HepG2 (cell line): ENCODE data around the gene PRR14. TPM values are rescaled to one million over a fixed set of nuclear protein-coding genes. Genes with fewer than 3 reads are reported as not detected.
A peak's percentile ranks its signal among the peaks of the same experiment; 100 is the strongest.

Source experiments
- AHDC1 ChIP-seq: sonication (generic); formaldehyde crosslinking; IDR thresholded peaks from 2 replicates; pipeline ENCODE4 v1.5.1; 2020; ENCODE audit warnings: mild to moderate bottlenecking, missing genetic modification reagents, borderline replicate concordance
- HMGXB4 ChIP-seq, 2 experiments: sonication (generic) in 1 of 2; formaldehyde crosslinking in 1 of 2; IDR thresholded peaks; 2 replicates each; pipeline versions ENCODE4 v1.4.0 to v1.6.1; 2018 to 2020; ENCODE audit warnings: missing genetic modification reagents in 2 of 2, borderline replicate concordance in 1 of 2, low read depth in 1 of 2, mild to moderate bottlenecking in 1 of 2, missing biosample characterization in 1 of 2
- NR2F6 ChIP-seq, 2 experiments: IDR thresholded peaks; 2 replicates each; pipeline ENCODE4 v1.6.1; 2016; ENCODE audit warnings: antibody characterized with exemption in 1 of 2, mild to moderate bottlenecking in 1 of 2
- PAXIP1 ChIP-seq: sonication (generic); formaldehyde crosslinking; conservative IDR thresholded peaks from 2 replicates; pipeline ENCODE4 v1.4.0; 2020; ENCODE audit warnings: mild to moderate bottlenecking, missing genetic modification reagents, moderate library complexity
- SIN3B ChIP-seq: fragments of 150-350 bp; IDR thresholded peaks from 2 replicates; pipeline ENCODE4 v1.6.1; 2014; ENCODE audit warnings: low read length
- TARDBP ChIP-seq: sonication (generic); formaldehyde crosslinking; IDR thresholded peaks from 2 replicates; pipeline ENCODE4 v1.8.0; 2022; ENCODE audit warnings: mild to moderate bottlenecking, missing genetic modification reagents
- ZBTB7B ChIP-seq: sonication (generic); formaldehyde crosslinking; IDR thresholded peaks from 2 replicates; pipeline ENCODE4 v1.4.0; 2020; ENCODE audit warnings: missing genetic modification reagents
- ZNF234 ChIP-seq: sonication (generic); formaldehyde crosslinking; conservative IDR thresholded peaks from 2 replicates; pipeline ENCODE4 v1.5.1; 2020; ENCODE audit warnings: mild to moderate bottlenecking, missing genetic modification reagents
- ZNF274 ChIP-seq: sonication (generic); formaldehyde crosslinking; IDR thresholded peaks from 2 replicates; pipeline ENCODE4 v1.5.1; 2020; ENCODE audit warnings: mild to moderate bottlenecking, missing genetic modification reagents
- ZNF546 ChIP-seq: sonication (generic); formaldehyde crosslinking; conservative IDR thresholded peaks from 2 replicates; pipeline ENCODE4 v1.8.1; 2023; ENCODE audit warnings: mild to moderate bottlenecking, missing genetic modification reagents
- ZNF652 ChIP-seq: IDR thresholded peaks from 2 replicates; pipeline ENCODE4 v1.6.1; 2016; ENCODE audit warnings: low read depth, borderline replicate concordance
- ZUFSP ChIP-seq: sonication (generic); formaldehyde crosslinking; IDR thresholded peaks from 2 replicates; pipeline ENCODE4 v1.9.0; 2021; ENCODE audit warnings: missing genetic modification reagents, mild to moderate bottlenecking, borderline replicate concordance
- polyA plus RNA-seq, 8 experiments: library from polyadenylated mRNA; depleted of rRNA in 3 of 8; stranded (reverse) in 7 of 8; unstranded in 1 of 8; fragments of >200 nt; fragmentation: Illumina TruSeq in 4 of 8; extraction: Trizol in 4 of 8; gene quantifications; 2 replicates each; pipeline versions ENCODE4 v1.2.1 to v1.2.3, GENCODE V29; 2011 to 2016; ENCODE audit warnings: low read depth in 4 of 8, missing spikeins in 1 of 8, mixed read lengths in 1 of 8; ENCODE audit not compliant: insufficient read depth in 1 of 8
- total RNA-seq, 5 experiments: library from RNA; depleted of rRNA; stranded (reverse); fragments of >200 nt; fragmentation: Illumina TruSeq; extraction: Trizol; gene quantifications; 2 replicates each; pipeline ENCODE4 v1.2.3, GENCODE V29; 2016; ENCODE audit warnings: low read depth in 1 of 5

PRR14 gene
- total and polyA plus RNA-seq, 2 of the 13 experiments (the other 11 are each of a cell fraction or from before 2014, with no cell fraction given), result 8.4 to 11.0 TPM

- peak; percentile 58; the same call in 1 of the 2 replicates for TF ChIP-seq PAXIP1 (CRISPR knock-in tag)
- TF ChIP-seq TARDBP (CRISPR knock-in tag), result peak; percentile 76; the same call in 1 of the 2 replicates
- peak; percentile 98 for TF ChIP-seq NR2F6 (IDR thresholded peaks at IDR 0.05)
- TF ChIP-seq NR2F6 (CRISPR knock-in tag; IDR thresholded peaks at IDR 0.05), result peak; percentile 98
- TF ChIP-seq SIN3B, result no peak
- 0 out of 2 replicates have a peak, but pooled peaks have one; percentile 2 for TF ChIP-seq AHDC1 (CRISPR knock-in tag)
- TF ChIP-seq ZNF274 (CRISPR knock-in tag), result no peak; the same call in 1 of the 2 replicates
- TF ChIP-seq HMGXB4 (CRISPR knock-in tag; IDR thresholded peaks at IDR 0.05; ENCODE audit: borderline replicate concordance in 1 of 2, low read depth in 1 of 2), result peak in 1 of 2 experiments; percentile 11; a peak in 1 of 4 replicates
- no peak for TF ChIP-seq ZUFSP
- TF ChIP-seq ZNF652, result no peak
- no peak; the same call in 1 of the 2 replicates for TF ChIP-seq ZBTB7B (CRISPR knock-in tag)
- TF ChIP-seq ZNF546 (CRISPR knock-in tag), result no peak; the same call in 1 of the 2 replicates
- TF ChIP-seq ZNF234 (CRISPR knock-in tag), result no peak
Measured at GRCh38 chr16:30698816-30699614, 48.3 kb downstream of the PRR14 start, which contains the start of gene SRCAP (continued).
